Activated naive CD4-positive, alpha-beta T cell treated with anti-CD3 and anti-CD28 coated beads, Interleukin-2, amount 10 ng/mL, durations not matched to agents 7 days and 5 days (primary cell): ENCODE results near the gene HSPA2.

Experiments
- CTCF ChIA-PET: fragments of 350-600 bp; sonication (Branson Sonifier 250); formaldehyde crosslinking; loops from one replicate; lab custom pipeline; 2021; ENCODE audit warnings: antibody characterized with exemption; lab: Charles Lee
- DNase-seq: peaks from one replicate; pipeline ENCODE4 v3.0.0-alpha.2; 2020
- H3K27ac Mint-ChIP-seq: one replicate; pipeline ENCODE4 v1.8.0; 2021; ENCODE audit warnings: mild to moderate bottlenecking, moderate library complexity, mixed read lengths
- H3K27me3 Mint-ChIP-seq: one replicate; pipeline ENCODE4 v1.8.0; 2021; ENCODE audit warnings: mild to moderate bottlenecking, mixed read lengths
- H3K36me3 Mint-ChIP-seq: one replicate; pipeline ENCODE4 v1.8.0; 2021; ENCODE audit warnings: mixed read lengths
- H3K4me1 Mint-ChIP-seq: one replicate; pipeline ENCODE4 v1.8.0; 2021; ENCODE audit warnings: mixed read lengths
- H3K4me3 Mint-ChIP-seq: one replicate; pipeline ENCODE4 v1.8.0; 2021; ENCODE audit warnings: mild to moderate bottlenecking, moderate library complexity, mixed read lengths
- H3K9me3 Mint-ChIP-seq: one replicate; pipeline ENCODE4 v1.8.0; 2021; ENCODE audit warnings: mixed read lengths

The HSPA2 gene

DNA sequence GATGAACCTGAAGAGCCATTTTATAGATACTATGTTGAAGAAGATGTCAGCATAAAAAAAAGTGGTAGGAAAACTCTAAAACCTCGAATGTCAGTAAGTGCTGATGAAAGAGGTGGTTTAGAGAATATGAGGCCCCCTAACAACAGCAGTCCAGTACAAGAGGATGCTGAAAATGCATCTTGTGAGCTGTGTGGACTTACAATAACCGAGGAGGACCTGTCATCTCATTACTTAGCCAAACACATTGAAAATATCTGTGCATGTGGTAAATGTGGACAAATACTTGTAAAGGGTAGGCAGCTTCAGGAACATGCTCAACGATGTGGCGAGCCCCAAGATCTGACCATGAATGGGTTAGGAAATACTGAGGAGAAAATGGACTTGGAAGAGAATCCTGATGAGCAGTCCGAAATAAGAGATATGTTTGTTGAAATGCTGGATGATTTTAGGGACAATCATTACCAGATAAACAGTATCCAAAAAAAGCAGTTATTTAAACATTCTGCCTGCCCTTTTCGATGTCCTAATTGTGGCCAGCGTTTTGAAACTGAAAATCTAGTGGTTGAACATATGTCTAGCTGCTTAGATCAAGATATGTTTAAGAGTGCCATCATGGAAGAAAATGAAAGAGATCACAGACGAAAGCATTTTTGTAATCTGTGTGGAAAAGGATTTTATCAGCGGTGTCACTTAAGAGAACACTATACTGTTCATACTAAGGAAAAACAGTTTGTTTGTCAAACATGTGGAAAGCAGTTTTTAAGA lies 17.8 kb upstream of the HSPA2 start:
- H3K4me1 Mint-ChIP-seq: peaks cover 6% of the 10 kb centered on the region

DNA sequence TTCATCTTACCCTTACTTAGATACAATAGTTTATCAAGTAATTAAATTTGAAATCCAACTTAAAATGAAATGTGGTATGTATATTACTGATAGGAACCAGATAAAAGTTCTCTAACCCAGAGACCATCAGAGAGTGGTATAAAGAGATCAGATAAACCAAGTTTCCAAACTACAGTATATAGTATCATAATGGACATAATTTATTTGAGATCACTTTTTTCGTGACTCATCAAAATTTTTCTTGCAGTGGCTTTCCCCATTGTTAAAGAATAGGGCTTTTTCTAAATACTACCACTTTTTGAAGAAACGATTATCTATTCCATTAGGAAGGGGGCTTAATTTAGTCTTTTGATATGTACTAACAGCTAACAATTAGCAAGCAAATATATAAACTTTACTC lies 15.2 kb upstream of the HSPA2 start:
- CTCF ChIA-PET: no interaction called here
- Mint-ChIP-seq H3K4me1 (peaks cover 4% of the 10 kb centered on the region), H3K4me3 (no peak overlapping the region), H3K27ac (no peak overlapping the region), H3K27me3 (no peaks in the 10 kb centered on the region), H3K9me3 (no peaks in the 10 kb centered on the region), H3K36me3 (peaks cover 27% of the 10 kb centered on the region)
- DNase-seq: no peak

More for the DNA sequence above, 17.8 kb upstream of the HSPA2 start:
- DNase-seq: no peak
- no peak overlapping the region for H3K4me3 Mint-ChIP-seq
- CTCF ChIA-PET: interaction anchor here (0.6 to 1.6 kb wide), 3 partner anchors 12 to 179 kb away, joined by 3 to 9 read pairs (median 3); no protein-coding TSS in a partner anchor
- H3K27me3 Mint-ChIP-seq: no peaks in the 10 kb centered on the region
- H3K9me3 Mint-ChIP-seq: no peaks in the 10 kb centered on the region
- H3K27ac Mint-ChIP-seq: no peak overlapping the region
- peaks cover 19% of the 10 kb centered on the region for H3K36me3 Mint-ChIP-seq

DNA sequence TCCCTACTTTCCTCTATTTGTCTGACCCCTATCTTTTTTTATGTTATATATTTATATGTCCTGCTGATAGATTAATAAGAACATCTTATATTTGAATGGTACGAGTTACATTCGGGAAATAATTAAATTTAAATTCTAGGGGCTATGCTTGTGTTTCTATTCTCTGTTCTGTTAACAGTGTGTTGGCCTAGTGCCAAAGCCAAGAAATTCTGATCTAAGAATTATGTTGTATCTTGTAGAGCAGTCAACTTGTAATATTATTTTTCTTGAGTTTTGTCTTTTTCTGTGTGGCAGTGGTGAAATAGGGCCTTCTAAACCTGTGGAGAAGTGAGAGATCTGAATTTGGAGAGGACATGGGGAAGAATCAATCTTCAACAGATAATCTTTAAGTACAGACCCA lies 9.0 kb upstream of the HSPA2 start:
- CTCF ChIA-PET: no interaction called here
- H3K4me1 Mint-ChIP-seq: no peaks in the 10 kb centered on the region
- no peak for DNase-seq
- H3K27me3 Mint-ChIP-seq: no peaks in the 10 kb centered on the region
- peaks cover 12% of the 10 kb centered on the region for H3K36me3 Mint-ChIP-seq
- H3K4me3 Mint-ChIP-seq: no peak overlapping the region
- no peak overlapping the region for H3K27ac Mint-ChIP-seq
- H3K9me3 Mint-ChIP-seq: no peaks in the 10 kb centered on the region

DNA sequence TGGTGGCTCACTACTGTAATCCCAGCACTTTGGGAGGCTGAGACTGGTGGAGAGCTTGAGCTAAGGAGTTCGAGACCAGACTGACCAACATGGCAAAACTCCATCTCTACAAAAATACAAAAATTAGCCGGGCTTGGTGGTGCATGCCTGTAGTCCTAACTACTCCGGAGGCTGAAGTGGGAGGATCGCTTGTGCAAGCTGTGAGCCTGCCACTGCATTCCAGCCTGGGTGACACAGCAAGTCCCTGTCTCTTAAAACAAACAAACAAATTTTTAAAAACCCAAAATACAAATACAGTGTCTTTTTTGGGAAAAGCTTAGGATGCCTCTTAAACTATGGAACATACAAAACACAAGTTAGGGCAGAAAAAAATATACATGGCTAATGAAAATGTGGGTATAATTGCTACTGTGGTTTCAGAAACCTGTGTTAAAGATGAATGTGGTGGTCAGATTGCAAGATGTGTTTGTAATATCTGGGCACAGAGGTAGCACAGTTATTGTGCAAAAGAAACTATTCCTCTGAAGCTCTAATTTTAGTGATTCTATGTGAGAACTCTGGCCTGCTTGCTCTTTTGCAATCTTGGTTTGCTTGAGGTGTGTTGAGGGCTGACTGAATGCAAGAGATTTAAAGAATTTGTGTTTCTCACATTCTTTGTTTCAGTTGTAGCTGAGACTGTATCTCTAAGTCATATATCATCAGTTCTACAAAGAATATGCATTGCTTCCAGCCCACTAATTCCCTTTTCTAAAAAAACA lies 3.9 kb upstream of the HSPA2 start:
- peaks cover 15% of the 10 kb centered on the region for H3K36me3 Mint-ChIP-seq
- peaks cover 33% of the 10 kb centered on the region for H3K27me3 Mint-ChIP-seq
- CTCF ChIA-PET: interaction anchor here (0.6 to 1.3 kb wide), 3 partner anchors 25 to 186 kb away, joined by 3 to 4 read pairs (median 3); no protein-coding TSS in a partner anchor
- no peak overlapping the region for H3K27ac Mint-ChIP-seq
- H3K9me3 Mint-ChIP-seq: peaks cover 4% of the 10 kb centered on the region
- H3K4me3 Mint-ChIP-seq: no peak overlapping the region
- DNase-seq: no peak
- peaks cover 22% of the 10 kb centered on the region for H3K4me1 Mint-ChIP-seq

DNA sequence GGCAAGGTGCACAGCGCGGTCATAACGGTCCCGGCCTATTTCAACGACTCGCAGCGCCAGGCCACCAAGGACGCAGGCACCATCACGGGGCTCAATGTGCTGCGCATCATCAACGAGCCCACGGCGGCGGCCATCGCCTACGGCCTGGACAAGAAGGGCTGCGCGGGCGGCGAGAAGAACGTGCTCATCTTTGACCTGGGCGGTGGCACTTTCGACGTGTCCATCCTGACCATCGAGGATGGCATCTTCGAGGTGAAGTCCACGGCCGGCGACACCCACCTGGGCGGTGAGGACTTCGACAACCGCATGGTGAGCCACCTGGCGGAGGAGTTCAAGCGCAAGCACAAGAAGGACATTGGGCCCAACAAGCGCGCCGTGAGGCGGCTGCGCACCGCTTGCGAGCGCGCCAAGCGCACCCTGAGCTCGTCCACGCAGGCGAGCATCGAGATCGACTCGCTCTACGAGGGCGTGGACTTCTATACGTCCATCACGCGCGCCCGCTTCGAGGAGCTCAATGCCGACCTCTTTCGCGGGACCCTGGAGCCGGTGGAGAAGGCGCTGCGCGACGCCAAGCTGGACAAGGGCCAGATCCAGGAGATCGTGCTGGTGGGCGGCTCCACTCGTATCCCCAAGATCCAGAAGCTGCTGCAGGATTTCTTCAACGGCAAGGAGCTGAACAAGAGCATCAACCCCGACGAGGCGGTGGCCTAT lies 875 bp downstream of the HSPA2 start:
- CTCF ChIA-PET: interaction anchor here (2.1 kb wide), 1 partner anchor 95 kb away, joined by 9 read pairs; no protein-coding TSS in a partner anchor
- Mint-ChIP-seq H3K4me3 (peak overlapping the region; percentile 91), H3K27me3 (peaks cover 57% of the 10 kb centered on the region), H3K27ac (peak overlapping the region; percentile 56), H3K36me3 (peaks cover 26% of the 10 kb centered on the region), H3K9me3 (peaks cover 4% of the 10 kb centered on the region), H3K4me1 (peaks cover 33% of the 10 kb centered on the region)
- DNase-seq: peak; percentile 23

DNA sequence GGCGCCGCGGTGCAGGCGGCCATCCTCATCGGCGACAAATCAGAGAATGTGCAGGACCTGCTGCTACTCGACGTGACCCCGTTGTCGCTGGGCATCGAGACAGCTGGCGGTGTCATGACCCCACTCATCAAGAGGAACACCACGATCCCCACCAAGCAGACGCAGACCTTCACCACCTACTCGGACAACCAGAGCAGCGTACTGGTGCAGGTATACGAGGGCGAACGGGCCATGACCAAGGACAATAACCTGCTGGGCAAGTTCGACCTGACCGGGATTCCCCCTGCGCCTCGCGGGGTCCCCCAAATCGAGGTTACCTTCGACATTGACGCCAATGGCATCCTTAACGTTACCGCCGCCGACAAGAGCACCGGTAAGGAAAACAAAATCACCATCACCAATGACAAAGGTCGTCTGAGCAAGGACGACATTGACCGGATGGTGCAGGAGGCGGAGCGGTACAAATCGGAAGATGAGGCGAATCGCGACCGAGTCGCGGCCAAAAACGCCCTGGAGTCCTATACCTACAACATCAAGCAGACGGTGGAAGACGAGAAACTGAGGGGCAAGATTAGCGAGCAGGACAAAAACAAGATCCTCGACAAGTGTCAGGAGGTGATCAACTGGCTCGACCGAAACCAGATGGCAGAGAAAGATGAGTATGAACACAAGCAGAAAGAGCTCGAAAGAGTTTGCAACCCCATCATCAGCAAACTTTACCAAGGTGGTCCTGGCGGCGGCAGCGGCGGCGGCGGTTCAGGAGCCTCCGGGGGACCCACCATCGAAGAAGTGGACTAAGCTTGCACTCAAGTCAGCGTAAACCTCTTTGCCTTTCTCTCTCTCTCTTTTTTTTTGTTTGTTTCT lies 1.7 kb downstream of the HSPA2 start:
- H3K9me3 Mint-ChIP-seq: peaks cover 4% of the 10 kb centered on the region
- CTCF ChIA-PET: interaction anchor here (1.2 to 2.1 kb wide), 3 partner anchors 9 to 223 kb away, joined by 3 to 9 read pairs (median 3); no protein-coding TSS in a partner anchor
- peaks cover 53% of the 10 kb centered on the region for H3K27me3 Mint-ChIP-seq
- peak overlapping the region; percentile 4 for H3K27ac Mint-ChIP-seq
- peaks cover 33% of the 10 kb centered on the region for H3K4me1 Mint-ChIP-seq
- H3K4me3 Mint-ChIP-seq: peak overlapping the region; percentile 91
- DNase-seq: peak; percentile 22
- H3K36me3 Mint-ChIP-seq: peaks cover 26% of the 10 kb centered on the region

DNA sequence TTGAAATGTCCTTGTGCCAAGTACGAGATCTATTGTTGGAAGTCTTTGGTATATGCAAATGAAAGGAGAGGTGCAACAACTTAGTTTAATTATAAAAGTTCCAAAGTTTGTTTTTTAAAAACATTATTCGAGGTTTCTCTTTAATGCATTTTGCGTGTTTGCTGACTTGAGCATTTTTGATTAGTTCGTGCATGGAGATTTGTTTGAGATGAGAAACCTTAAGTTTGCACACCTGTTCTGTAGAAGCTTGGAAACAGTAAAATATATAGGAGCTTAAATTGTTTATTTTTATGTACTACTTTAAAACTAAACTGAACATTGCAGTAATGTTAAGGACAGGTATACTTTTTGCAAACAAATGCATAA lies 2.3 kb downstream of the HSPA2 start:
- no peak overlapping the region for H3K27ac Mint-ChIP-seq
- peaks cover 26% of the 10 kb centered on the region for H3K36me3 Mint-ChIP-seq
- peaks cover 33% of the 10 kb centered on the region for H3K4me1 Mint-ChIP-seq
- peaks cover 49% of the 10 kb centered on the region for H3K27me3 Mint-ChIP-seq
- peaks cover 4% of the 10 kb centered on the region for H3K9me3 Mint-ChIP-seq
- no peak for DNase-seq
- peak overlapping the region; percentile 91 for H3K4me3 Mint-ChIP-seq
- CTCF ChIA-PET: interaction anchor here (1.2 to 2.1 kb wide), 3 partner anchors 9 to 222 kb away, joined by 3 to 9 read pairs (median 3); no protein-coding TSS in a partner anchor

DNA sequence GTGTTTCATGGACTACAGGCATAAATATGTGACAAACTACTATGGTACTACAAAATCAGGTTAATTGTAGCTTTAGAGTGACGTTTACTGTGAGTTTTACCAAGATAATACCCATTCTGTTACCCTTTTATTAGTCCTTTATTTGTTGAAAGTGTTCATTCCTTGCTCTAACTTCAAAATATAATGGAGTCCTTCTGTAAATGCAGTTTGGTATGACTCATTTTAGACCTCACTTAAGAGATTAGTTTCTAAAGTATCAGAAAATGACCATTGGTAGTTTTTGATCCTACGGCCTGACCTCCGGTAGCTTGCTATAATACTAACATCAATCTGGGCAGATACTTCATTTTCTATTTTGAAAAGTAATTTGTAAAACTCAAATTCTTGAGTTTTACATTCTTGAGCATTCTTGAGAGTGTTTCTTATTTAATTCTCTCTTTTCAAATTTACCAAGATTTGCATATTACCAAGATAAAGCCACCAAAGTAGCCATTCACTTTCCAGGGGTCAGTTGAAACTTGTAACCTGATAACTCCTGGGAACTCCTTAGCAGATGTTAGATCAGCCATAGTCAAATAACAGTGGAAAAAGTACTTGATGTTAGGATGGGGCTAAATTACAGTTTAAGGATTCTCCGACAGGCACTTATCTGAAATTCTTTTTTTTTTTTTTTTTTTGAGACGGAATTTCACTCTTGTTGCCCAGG lies 4.2 kb downstream of the HSPA2 start:
- H3K4me3 Mint-ChIP-seq: no peak overlapping the region
- CTCF ChIA-PET: no interaction called here
- H3K27me3 Mint-ChIP-seq: peaks cover 53% of the 10 kb centered on the region
- H3K4me1 Mint-ChIP-seq: peaks cover 38% of the 10 kb centered on the region
- peaks cover 26% of the 10 kb centered on the region for H3K36me3 Mint-ChIP-seq
- no peak overlapping the region for H3K27ac Mint-ChIP-seq
- peaks cover 4% of the 10 kb centered on the region for H3K9me3 Mint-ChIP-seq
- DNase-seq: no peak

DNA sequence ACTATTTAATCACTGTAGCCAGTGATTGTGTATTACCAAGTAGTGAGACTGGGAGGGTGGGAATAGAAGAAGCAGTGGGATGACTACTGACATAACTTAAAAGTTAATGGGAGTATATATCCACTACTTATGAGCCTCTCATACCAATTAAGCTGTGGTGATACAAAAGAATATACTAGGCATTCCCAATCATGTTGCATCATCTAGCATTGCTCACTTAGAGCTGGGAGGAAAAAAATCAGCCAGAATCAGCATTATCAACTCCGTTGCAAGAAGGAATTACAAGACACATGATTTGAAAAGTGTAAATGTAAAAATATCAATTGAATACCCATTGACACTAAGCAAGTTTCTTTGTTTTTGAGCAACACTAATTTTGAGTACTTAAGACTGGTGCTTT lies 8.5 kb downstream of the HSPA2 start:
- no peak for DNase-seq
- Mint-ChIP-seq H3K9me3 (no peaks in the 10 kb centered on the region), H3K27me3 (peaks cover 47% of the 10 kb centered on the region), H3K27ac (no peak overlapping the region), H3K4me3 (no peak overlapping the region), H3K36me3 (no peaks in the 10 kb centered on the region), H3K4me1 (peaks cover 15% of the 10 kb centered on the region)
- CTCF ChIA-PET: interaction anchor here (1.4 kb wide), 1 partner anchor 38 kb away, joined by 3 read pairs; no protein-coding TSS in a partner anchor

DNA sequence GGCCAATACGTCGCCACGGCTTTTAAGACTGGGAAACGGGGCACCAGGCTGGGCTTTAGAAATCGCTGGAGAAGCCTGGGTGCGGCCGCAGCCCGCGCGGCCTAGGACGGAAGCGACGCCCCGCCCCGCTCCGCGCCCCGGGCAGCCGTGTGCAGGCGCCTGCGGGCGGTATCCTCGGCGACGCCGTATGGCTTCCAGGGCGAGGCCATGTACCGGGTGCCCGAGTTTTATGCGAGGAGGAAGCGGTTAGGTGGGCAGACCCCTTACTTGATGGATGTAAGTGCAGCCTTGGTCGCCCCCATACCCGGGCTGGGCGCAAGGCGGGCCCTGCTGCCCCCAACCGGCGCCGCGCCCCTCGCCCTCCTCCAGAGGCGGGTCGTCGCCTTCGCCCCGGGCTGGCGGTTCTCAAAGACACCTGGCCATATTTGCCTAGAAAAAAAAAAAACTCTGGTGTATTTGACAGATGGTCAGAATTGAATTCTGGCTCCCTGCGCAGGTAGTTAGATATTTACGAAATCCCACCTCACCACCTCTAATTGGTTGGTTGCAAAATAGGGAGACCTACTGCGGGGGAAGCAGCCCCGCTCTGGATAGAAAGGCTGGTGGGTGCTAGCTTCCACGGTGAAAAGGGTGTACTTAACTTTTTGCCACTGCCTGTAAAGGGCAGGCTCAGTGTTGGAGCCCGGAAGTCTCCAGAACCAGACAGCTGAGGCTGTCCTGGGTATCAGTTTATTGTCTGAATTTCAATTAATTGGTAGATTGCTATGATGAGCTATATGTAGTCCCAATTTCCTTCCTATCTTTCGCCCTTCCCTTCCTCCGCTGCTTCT lies 9.5 kb downstream of the HSPA2 start, which contains the start of gene PPP1R36:
PPP1R36 (plus strand) TSS at position 171 of the 830 bp plus-strand sequence; CDS start at position 208, 37 bp downstream.
- H3K9me3 Mint-ChIP-seq: no peaks in the 10 kb centered on the region
- H3K27ac Mint-ChIP-seq: no peak within 1 kb of the TSS
- peaks cover 51% of the 10 kb centered on the region for H3K27me3 Mint-ChIP-seq
- CTCF ChIA-PET: interaction anchor here (1.4 to 2.4 kb wide), 2 partner anchors 10 to 39 kb away, joined by 3 to 6 read pairs; partner anchors contain the start of gene HSPA2
- peak within 1 kb of the TSS; percentile 49 for H3K4me3 Mint-ChIP-seq
- DNase-seq: peak; percentile 63
- H3K36me3 Mint-ChIP-seq: no peaks in the 10 kb centered on the region
- H3K4me1 Mint-ChIP-seq: peaks cover 15% of the 10 kb centered on the region

DNA sequence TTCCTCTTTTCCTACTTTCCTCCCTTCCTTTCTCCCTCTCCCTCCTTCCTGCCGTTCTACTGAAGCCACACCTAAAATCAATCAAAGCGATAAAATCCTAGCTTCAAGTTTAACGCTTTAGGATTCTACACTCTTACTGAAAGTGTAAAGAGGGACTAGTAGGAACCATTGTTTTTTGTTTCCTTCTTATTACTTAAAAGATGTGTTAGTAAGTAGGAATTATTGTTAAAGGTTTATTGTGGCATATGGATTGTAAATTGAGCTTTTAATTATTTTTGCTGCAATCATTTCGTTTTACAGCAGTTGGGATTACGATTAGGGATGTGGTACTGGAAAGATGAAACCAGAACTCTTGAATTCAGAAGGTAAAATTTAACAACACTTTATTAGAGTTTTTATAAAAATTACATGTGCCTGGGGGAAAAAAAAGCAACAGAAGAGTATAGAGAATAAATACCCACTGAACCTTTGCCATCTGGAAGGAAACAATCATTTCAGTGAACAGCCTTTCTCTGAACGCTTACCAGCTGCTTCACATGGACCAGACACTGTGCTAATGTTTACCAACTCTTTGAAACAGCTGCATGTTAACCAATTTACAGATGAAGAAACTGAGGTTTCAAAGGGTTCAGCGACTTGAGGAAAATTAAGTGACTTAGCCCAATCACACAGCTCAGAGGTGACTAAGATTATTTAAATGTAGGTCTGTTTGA lies 10.2 kb downstream of the HSPA2 start:
- CTCF ChIA-PET: interaction anchor here (1.1 to 2.4 kb wide), 2 partner anchors 10 to 11 kb away, joined by 4 to 6 read pairs; partner anchors contain the start of gene HSPA2
- H3K27ac Mint-ChIP-seq: no peak overlapping the region
- H3K9me3 Mint-ChIP-seq: no peaks in the 10 kb centered on the region
- peaks cover 47% of the 10 kb centered on the region for H3K27me3 Mint-ChIP-seq
- peaks cover 15% of the 10 kb centered on the region for H3K4me1 Mint-ChIP-seq
- peak overlapping the region; percentile 39 for H3K4me3 Mint-ChIP-seq
- H3K36me3 Mint-ChIP-seq: no peaks in the 10 kb centered on the region
- DNase-seq: no peak
